ENCODE results near the gene CDH12. TPM values are rescaled to one million over a fixed set of nuclear protein-coding genes. Genes with fewer than 3 reads are reported as not detected.

CDH12 gene
- total RNA-seq, 1 experiment from 2014 or later, result not detected

GRCh38 chr5:22593592-22593991 is 259.6 kb downstream of the CDH12 start:
- H3K4me3 ChIP-seq (replicated peaks in 1 of 2; ENCODE audit: low read depth in 1 of 2, low read length in 2 of 2), result no peak overlapping the region
- DNase-seq (ENCODE audit: low read depth, low spot score), result no peak
- H3K9ac ChIP-seq (ENCODE audit: low read length), result no peak overlapping the region
- no TSS peak for BruUV-seq (replicated peaks)
- no peak overlapping the region for H2AFZ ChIP-seq (ENCODE audit: low read depth, low read length, poor library complexity, severe bottlenecking)
- H3K4me2 ChIP-seq (ENCODE audit: low read length), result no peak overlapping the region
- ChIA-PET CTCF (no interaction called here), RAD21 (ENCODE audit: low non-redundant PET in 1 of 2, low total read pairs in 2 of 2, uncharacterized antibody in 2 of 2, unreplicated experiment in 2 of 2) (no interaction called here), POLR2A (no interaction called here)
- no peaks in the 10 kb centered on the region for H3K27me3 ChIP-seq (ENCODE audit: insufficient read depth, low read length)
- no peaks in the 10 kb centered on the region for H3K36me3 ChIP-seq (ENCODE audit: control insufficient read depth in 1 of 2, insufficient read depth in 2 of 2, low read length in 2 of 2)
- H3K79me2 ChIP-seq (ENCODE audit: insufficient read depth, low read length), result no peaks in the 10 kb centered on the region
- TF ChIP-seq ELF1 (IDR thresholded peaks at IDR 0.05; ENCODE audit: borderline replicate concordance, low read depth), result no peak
- no peak for TF ChIP-seq EGR1 (IDR thresholded peaks at IDR 0.05; ENCODE audit: low read depth)
- TF ChIP-seq POLR2A (IDR thresholded peaks at IDR 0.05; ENCODE audit: borderline replicate concordance, extremely low read depth, insufficient read depth, insufficient read length), result no peak
- TF ChIP-seq CBX3 (IDR thresholded peaks at IDR 0.05; ENCODE audit: low read depth), result no peak
- no peak for TF ChIP-seq JUND (IDR thresholded peaks at IDR 0.05)
- no peak for TF ChIP-seq EZH2phosphoT487 (IDR thresholded peaks at IDR 0.05; ENCODE audit: borderline replicate concordance)
- TF ChIP-seq ZFX (IDR thresholded peaks at IDR 0.05), result no peak
- peaks cover 17 to 21% of the 10 kb centered on the region in 2 experiments; a peak in 2 of 4 replicates for H3K9me3 ChIP-seq (ENCODE audit: control insufficient read depth in 1 of 2, insufficient read depth in 1 of 2, low read depth in 1 of 2, low read length in 2 of 2)
- no peak overlapping the region for H3K27ac ChIP-seq (ENCODE audit: low read depth, low read length)
- no peak for ATAC-seq
- no peaks in the 10 kb centered on the region for H3K9me2 ChIP-seq (ENCODE audit: insufficient read depth)
- H4K20me1 ChIP-seq (ENCODE audit: insufficient read depth), result no peaks in the 10 kb centered on the region
- no peaks in the 10 kb centered on the region for H3K4me1 ChIP-seq (ENCODE audit: control insufficient read depth in 1 of 2, insufficient read depth in 2 of 2, low read length in 2 of 2)
- intact Hi-C loops (cut with micrococcal nuclease), result no loop called here

- Histone ChIP-seq H3K36me3 (ENCODE audit: control insufficient read depth in 1 of 2, insufficient read depth in 2 of 2, low read length in 2 of 2) (no peaks in the 10 kb centered on the region), H3K9ac (ENCODE audit: low read length) (no peak overlapping the region), H2AFZ (ENCODE audit: low read depth, low read length, poor library complexity, severe bottlenecking) (no peak overlapping the region), H3K4me2 (ENCODE audit: low read length) (no peak overlapping the region), H3K79me2 (ENCODE audit: insufficient read depth, low read length) (no peaks in the 10 kb centered on the region), H3K9me3 (ENCODE audit: control insufficient read depth in 1 of 2, insufficient read depth in 1 of 2, low read depth in 1 of 2, low read length in 2 of 2) (peaks cover 17 to 27% of the 10 kb centered on the region in 2 experiments; a peak in 3 of 4 replicates), H3K9me2 (ENCODE audit: insufficient read depth) (no peaks in the 10 kb centered on the region), H3K4me1 (ENCODE audit: control insufficient read depth in 1 of 2, insufficient read depth in 2 of 2, low read length in 2 of 2) (no peaks in the 10 kb centered on the region), H3K4me3 (replicated peaks in 1 of 2; ENCODE audit: low read depth in 1 of 2, low read length in 2 of 2) (no peak overlapping the region), H4K20me1 (ENCODE audit: insufficient read depth) (no peaks in the 10 kb centered on the region), H3K27ac (ENCODE audit: low read depth, low read length) (no peak overlapping the region), H3K27me3 (ENCODE audit: insufficient read depth, low read length) (no peaks in the 10 kb centered on the region)
- TF ChIP-seq POLR2AphosphoS5 (IDR thresholded peaks at IDR 0.05; ENCODE audit: low read depth, low read length) (no peak), RAD21 (IDR thresholded peaks at IDR 0.05; ENCODE audit: low read depth) (no peak)
- ATAC-seq, result no peak
- CTCF ChIA-PET, result no interaction called here
- BruUV-seq (replicated peaks), result no TSS peak
- RAD21 ChIA-PET (ENCODE audit: low non-redundant PET in 1 of 2, low total read pairs in 2 of 2, uncharacterized antibody in 2 of 2, unreplicated experiment in 2 of 2), result no interaction called here
- intact Hi-C loops (cut with micrococcal nuclease), result no loop called here
- no peak for DNase-seq (ENCODE audit: low read depth, low spot score)
- POLR2A ChIA-PET, result no interaction called here
These were observed 261.7 kb downstream of the CDH12 start for GRCh38 chr5:22591461-22591860.
